ENCODE results near the gene OXSR1.

DNA sequence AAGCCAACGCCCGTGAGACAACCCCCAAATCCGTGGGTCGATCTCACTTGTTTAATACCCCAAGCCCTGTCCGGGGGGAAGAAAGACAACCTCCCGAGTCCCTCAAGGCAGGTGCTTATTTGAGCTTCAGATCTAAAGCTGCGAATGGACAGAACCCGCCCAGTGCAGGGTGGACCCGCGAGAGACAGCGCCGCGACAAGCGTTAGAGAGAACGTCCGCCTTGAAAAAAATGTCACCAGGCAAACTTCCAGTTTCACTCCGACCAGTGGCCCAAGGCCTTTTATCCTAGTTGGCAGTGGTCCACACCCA lies 740 bp upstream of the OXSR1 start:
- TF ChIP-seq, protein P1, sequence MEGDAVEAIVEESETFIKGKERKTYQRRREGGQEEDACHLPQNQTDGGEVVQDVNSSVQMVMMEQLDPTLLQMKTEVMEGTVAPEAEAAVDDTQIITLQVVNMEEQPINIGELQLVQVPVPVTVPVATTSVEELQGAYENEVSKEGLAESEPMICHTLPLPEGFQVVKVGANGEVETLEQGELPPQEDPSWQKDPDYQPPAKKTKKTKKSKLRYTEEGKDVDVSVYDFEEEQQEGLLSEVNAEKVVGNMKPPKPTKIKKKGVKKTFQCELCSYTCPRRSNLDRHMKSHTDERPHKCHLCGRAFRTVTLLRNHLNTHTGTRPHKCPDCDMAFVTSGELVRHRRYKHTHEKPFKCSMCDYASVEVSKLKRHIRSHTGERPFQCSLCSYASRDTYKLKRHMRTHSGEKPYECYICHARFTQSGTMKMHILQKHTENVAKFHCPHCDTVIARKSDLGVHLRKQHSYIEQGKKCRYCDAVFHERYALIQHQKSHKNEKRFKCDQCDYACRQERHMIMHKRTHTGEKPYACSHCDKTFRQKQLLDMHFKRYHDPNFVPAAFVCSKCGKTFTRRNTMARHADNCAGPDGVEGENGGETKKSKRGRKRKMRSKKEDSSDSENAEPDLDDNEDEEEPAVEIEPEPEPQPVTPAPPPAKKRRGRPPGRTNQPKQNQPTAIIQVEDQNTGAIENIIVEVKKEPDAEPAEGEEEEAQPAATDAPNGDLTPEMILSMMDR (IDR thresholded peaks at IDR 0.05 in 4 of 5, conservative IDR thresholded peaks at IDR 0.05 in 1 of 5) = no peak
- peak in 1 of 2 donors; percentile 33 for TF ChIP-seq POLR2A (IDR thresholded peaks at IDR 0.05)
